ENCODE data around the gene ARHGAP45.

GRCh38 chr19:1104311-1105007 lies 37.5 kb downstream of the ARHGAP45 start:
- TF ChIP-seq POLR2A (IDR thresholded peaks at IDR 0.05) (peak in 1 of 2 donors; percentile 11), CTCF (IDR thresholded peaks at IDR 0.05 in 4 of 5, conservative IDR thresholded peaks at IDR 0.05 in 1 of 5) (peak in 2 of 5 experiments; percentile 17 to 23)

Data from gastrocnemius medialis (tissue), 4 donors.